Measurements from ENCODE around the gene SLC15A4. TPM values are rescaled to one million over a fixed set of nuclear protein-coding genes. Genes with fewer than 3 reads are reported as not detected.

SLC15A4 gene
- total RNA-seq, 1 experiment from 2014 or later = 21.6 TPM

GRCh38 chr12:128797119-128798118 lies 26.3 kb downstream of the SLC15A4 start:
- no peak overlapping the region; a peak in 1 of 5 replicates for H3K4me3 Mint-ChIP-seq
- Histone ChIP-seq H2BK15ac (ENCODE audit: low read depth, low read length) (no peak overlapping the region), H3K23me2 (ENCODE audit: insufficient read length, low read depth, low read length, poor library complexity, severe bottlenecking) (no peaks in the 10 kb centered on the region), H3K9me3 (ENCODE audit: control insufficient read depth, low read depth, low read length) (no peaks in the 10 kb centered on the region), H3K79me1 (ENCODE audit: insufficient read depth, low read depth, low read length, poor library complexity, severe bottlenecking) (no peaks in the 10 kb centered on the region), H2BK20ac (ENCODE audit: low read depth, low read length, poor library complexity, severe bottlenecking) (no peak overlapping the region), H4K5ac (ENCODE audit: insufficient read length, low read depth, low read length) (no peak overlapping the region), H4K20me1 (ENCODE audit: control insufficient read depth, insufficient read depth, insufficient read length) (no peaks in the 10 kb centered on the region), H3K4ac (ENCODE audit: low read depth, low read length) (no peak overlapping the region), H2AFZ (ENCODE audit: low read length) (no peak overlapping the region), H3K18ac (ENCODE audit: insufficient read length, low read depth, low read length) (no peak overlapping the region), H3K9ac (ENCODE audit: extremely low read depth, insufficient read length, low read length) (no peak overlapping the region), H3K4me1 (ENCODE audit: insufficient read depth, low read length) (no peaks in the 10 kb centered on the region), H3K23ac (ENCODE audit: insufficient read length, low read depth, low read length) (no peak overlapping the region), H3K27me3 (ENCODE audit: insufficient read depth, low read length) (no peaks in the 10 kb centered on the region), H2BK12ac (ENCODE audit: insufficient read length, low read depth, low read length) (no peak overlapping the region), H2BK120ac (ENCODE audit: low read depth, low read length, poor library complexity, severe bottlenecking) (no peak overlapping the region), H3K14ac (ENCODE audit: insufficient read depth, low read length) (no peak overlapping the region), H3K27ac (ENCODE audit: insufficient read length, low read depth, low read length) (no peak overlapping the region), H3K4me2 (ENCODE audit: insufficient read depth, insufficient read length, low read length) (no peak overlapping the region), H2BK5ac (ENCODE audit: insufficient read length, low read length) (no peak overlapping the region), H4K91ac (ENCODE audit: insufficient read length, low read depth, low read length) (no peak overlapping the region), H4K8ac (replicated peaks; ENCODE audit: insufficient read length, low read depth, low read length) (no peak overlapping the region), H3T11ph (ENCODE audit: low read length) (no peak overlapping the region), H3K79me2 (ENCODE audit: insufficient read depth, low read length) (no peaks in the 10 kb centered on the region), H2AK5ac (ENCODE audit: insufficient read length, low read length) (no peak overlapping the region), H3K56ac (ENCODE audit: insufficient read length, low read depth, low read length) (no peak overlapping the region)
- DNase-seq = no peak
- no peaks in the 10 kb centered on the region for H3K9me3 Mint-ChIP-seq
- H3K27ac Mint-ChIP-seq = peak overlapping the region in 2 of 3 experiments; percentile 41 to 45; a peak in 1 of 7 replicates
- H3K36me3 Mint-ChIP-seq (ENCODE audit: insufficient read depth in 1 of 3, low read depth in 3 of 3) = peaks cover 49 to 87% (median 87%) of the 10 kb centered on the region in 3 experiments
- H3K27me3 Mint-ChIP-seq (ENCODE audit: low read depth) = peaks cover 1% of the 10 kb centered on the region; the same call in 1 of the 2 replicates
- TF ChIP-seq CTCF (conservative IDR thresholded peaks at IDR 0.05) = no peak
- H3K4me1 Mint-ChIP-seq = peaks cover 14 to 24% of the 10 kb centered on the region in 2 experiments
- no CpG with 5 or more reads among the region's 20 CpGs for WGBS (ENCODE audit: extremely low coverage, insufficient read length, low lambda C conversion rate)
